HG03575 (cell line): Measurements from ENCODE around the gene SPCS1.
"Not testable (repeated sequence)": the region's sequence is repeated elsewhere in the genome, so short reads cannot be mapped to it uniquely, and the experiment has no call there.

Source experiments
- ATAC-seq: cut with Tn5 transposase; IDR thresholded peaks from one replicate; pipeline ENCODE4 v1.9.1; 2021; ENCODE audit not compliant: unreplicated experiment, insufficient number of reproducible peaks, low FRiP score; ENCODE audit errors: extremely low read depth

Gene SPCS1

DNA sequence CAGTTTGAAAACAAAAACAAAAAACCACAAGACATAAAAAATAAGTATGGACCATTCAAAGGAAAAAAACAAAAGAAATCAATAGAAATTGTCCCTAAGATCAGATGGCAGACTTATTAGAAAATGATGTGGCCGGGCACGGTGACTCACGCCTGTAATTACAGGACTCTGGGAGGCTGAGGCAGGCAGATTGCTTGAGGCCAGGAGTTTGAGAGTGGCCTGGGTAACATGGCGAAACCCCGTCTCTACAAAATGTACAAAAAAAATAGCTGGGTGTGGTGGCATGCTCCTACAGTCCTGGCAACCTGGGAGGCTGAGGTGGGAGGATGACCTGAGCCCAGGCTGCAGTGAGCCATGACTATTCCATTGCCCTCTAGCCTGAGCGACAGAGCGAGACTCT is 16.6 kb downstream of the SPCS1 start:
- no peak for ATAC-seq

GRCh38 chr3:52723935-52724334 is 18.0 kb downstream of the SPCS1 start:
- ATAC-seq = no peak

- no peak for ATAC-seq
Measured at GRCh38 chr3:52724511-52724910, 18.6 kb downstream of the SPCS1 start.

DNA sequence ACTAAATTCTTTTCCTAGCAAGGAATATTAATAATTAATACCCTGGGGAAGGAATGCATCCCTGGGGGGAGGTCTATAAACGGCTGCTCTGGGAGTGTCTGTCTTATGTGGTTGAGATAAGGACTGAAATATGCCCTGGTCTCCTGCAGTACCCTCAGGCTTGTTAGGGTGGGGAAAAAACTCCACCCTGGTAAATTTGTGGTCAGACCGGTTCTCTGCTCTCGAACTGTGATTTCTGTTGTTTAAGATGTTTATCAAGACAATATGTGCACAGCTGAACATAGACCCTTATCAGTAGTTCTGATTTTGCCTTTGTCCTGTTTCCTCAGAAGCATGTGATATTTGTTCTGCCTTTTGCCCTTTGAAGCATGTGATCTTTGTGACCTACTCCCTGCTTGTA is 22.8 kb downstream of the SPCS1 start:
- not testable (repeated sequence) for ATAC-seq

DNA sequence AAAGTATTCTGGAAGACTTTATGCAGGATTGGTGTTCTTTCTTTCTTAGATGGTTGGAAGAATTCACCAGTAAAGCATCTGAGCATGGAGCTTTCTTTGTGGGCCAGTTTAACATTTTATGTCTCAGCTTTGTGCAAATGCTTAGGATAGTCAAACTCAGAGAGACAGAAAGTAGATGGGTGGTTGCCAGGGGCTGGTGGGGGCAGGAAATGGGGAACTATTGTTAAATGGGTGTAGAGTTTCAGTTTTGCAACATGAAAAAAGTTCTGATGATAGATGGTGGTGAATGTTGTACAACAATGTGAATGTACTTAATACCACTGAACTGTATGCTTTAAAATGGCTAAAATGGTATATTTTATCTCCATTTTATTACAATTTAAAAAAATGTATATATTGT is 24.8 kb downstream of the SPCS1 start:
- no peak for ATAC-seq

- no peak for ATAC-seq
Measured at GRCh38 chr3:52731590-52731989, 25.7 kb downstream of the SPCS1 start.

GRCh38 chr3:52733256-52733891 is 27.5 kb downstream of the SPCS1 start:
- ATAC-seq = no peak

GRCh38 chr3:52739730-52740129 is 33.8 kb downstream of the SPCS1 start:
- ATAC-seq = no peak

DNA sequence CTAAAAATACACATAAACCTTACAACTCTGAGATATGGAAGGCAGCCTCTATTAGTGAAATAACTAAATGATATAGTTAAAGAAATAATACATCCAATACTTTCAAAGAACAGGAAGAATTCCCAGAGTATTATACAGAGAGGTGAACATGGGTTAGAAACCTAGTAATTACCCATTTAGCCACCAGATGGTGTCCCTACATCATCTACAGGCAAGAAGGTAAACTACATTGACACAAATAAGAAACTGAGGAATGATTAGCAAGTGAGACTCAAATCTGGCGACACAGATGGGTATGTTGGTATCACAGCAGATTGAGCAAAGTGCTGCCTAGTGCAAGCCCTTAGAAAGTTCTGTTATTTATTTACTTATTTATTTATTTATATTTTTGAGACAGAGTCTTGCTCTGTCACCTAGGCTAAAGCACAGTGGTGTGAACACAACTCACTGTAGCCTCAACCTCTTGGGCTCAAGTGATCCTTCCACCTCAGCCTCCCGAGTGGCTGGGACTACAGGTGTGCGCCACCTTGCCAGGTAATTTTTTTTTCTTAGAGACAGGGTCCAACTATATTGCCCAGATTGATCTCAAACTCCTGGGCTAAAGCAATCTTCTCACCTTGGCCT is 36.6 kb downstream of the SPCS1 start:
- ATAC-seq = no peak

GRCh38 chr3:52743152-52743551 is 37.2 kb downstream of the SPCS1 start:
- ATAC-seq = no peak

DNA sequence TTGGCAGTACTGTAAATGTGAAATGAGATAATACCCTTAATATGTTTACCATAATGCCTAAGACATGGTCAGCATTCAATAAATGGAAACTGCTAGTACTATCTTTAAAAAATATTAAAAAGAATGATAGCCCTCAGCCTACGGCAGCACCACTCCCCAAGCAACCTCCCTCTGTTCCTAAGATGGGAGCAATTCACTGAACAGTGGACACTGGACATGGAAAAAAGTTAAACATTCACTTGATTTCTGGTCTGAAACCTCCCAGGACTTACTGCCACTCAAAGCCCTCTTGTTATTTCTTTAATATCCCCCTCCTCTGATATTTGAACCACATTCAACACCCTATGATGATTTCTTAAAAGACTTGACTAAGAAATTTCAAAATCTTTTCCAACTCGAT is 37.8 kb downstream of the SPCS1 start:
- no peak for ATAC-seq

DNA sequence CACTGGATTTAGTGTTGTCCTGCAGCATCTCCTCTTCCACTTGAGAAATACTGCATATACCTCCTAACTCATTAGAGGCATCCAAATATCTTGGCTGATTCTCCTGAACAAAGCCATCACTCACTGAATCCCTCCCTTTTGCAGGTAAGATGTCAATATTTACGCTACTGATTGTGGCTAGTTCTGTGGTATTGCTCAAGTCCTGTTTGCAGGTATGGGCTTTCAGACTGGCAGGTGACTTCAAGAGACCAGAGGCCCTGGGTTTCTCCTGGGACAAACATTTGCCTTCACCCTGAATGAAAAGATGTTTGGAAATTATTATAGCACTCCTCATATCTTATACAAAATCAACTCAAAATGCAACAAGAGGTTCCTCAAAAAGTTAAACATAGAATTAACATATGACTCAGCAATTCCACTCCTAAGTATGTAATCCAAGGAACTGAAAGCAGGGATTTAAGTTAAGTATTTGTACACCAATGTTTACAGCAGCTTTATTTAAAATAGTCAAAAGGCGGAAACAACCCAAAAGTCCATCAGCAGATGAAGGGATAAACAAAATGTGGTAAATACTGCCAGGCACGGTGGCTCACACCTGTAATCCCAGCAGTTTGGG is 46.2 kb downstream of the SPCS1 start:
- no peak for ATAC-seq

DNA sequence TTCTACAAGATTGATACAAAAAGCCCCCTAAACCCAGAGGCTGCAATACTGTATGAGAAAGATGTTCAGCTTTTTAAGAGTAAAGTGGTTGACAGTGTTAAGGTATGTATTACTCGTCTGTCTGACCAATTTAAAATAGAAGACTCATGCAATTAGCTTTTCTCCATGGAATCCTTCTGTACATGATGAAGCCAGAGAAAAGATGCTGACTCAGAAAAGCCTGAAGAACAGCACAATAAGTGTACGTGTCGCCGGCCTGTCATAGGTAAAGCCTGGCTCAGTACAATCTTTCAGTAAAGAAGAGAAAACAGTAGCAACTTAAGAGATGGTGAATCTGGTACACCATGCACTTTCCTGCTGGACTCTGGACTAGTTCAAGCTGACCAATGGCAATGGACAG is 48.5 kb downstream of the SPCS1 start:
- no peak for ATAC-seq

- no peak for ATAC-seq
Measured at GRCh38 chr3:52756141-52756540, 50.2 kb downstream of the SPCS1 start.
